ENCODE results near the gene VEPH1.

Gene VEPH1

DNA sequence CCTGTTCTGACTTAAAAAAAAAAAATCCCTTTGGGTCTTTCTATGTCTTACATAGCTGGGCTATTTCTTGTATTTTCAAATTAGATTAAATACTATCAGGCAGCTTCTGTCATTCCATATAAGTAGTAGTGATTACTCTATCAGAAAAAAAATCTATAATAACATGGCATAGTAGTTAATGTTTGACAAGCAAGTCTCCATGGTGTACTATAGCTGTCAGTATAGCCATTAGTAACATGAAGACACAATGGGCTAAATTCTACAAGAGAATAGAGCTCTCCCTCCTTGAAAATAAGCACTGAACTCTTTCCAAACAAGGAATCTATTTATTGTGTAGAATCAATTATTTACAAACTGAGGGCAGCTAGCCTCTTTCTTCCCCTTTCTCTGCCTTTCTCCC, 19.4 kb upstream of the VEPH1 start:
- no peak for DNase-seq

DNA sequence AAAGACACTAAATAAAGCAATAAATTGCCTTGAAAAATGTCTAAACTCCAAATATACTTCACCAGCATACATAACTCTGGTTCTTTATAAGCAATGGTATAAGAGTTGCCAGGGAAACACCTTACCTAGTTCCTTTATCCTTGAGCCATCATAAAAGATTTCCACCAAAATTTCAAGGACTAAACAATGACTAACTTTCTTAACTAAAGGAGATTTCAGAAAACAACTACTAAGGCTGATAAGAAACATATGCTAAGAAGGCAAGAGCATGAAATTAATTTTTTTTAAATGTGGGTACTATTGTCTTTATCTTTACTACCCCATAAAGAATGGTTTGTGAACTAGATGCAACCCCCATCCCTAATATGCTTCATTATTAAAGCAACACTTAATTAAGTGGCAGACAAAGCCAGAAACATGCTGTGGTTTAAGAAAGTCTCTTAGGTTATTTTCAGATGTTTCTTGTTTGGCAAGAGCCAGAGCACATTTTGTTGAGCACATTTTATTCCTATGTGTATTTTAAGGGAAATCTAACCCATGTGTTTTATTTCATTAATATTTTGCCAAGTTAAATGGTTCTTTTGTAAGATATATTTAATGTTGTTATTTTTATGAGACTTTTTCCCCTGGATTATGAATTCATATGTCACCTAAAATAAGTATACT, 17.4 kb upstream of the VEPH1 start:
- DNase-seq, result no peak

DNA sequence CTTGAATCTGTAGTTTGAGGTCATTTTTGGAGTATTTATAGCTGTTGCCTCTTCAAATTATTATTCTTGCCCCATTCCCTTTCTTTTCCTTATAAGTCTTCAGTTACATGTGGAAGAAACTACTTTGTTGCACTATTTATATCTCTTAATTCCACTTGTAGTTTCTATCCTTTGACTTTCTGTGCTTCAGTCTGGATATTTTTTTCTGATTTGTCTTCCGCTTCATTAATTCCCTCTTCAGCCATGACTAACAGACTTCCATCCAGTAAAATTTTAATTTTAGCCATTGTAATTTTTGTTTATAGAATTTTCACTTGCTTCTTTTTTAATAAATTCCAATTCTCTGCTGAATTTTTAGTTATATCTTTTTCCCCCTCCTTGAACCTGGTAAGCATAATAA, 15.7 kb upstream of the VEPH1 start:
- no peak for DNase-seq

DNA sequence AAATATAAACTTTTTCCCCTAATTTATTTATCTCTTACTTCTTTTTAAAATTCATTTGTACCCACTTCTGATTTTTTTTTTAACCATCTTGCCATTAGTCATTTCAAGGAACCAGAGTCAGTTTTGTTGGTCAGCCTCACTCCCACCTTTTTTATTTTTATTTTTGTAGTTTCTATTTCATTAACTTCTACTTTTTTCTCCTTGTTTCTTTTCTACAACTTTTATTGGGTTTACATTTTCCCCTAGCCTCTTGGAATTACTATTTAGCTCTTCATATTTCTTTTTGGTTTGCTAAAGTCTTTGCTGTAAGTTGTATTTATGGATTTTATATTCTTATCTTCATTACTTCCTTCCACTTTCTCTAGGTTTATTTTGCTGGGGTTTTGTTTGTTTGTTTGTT, 13.7 kb upstream of the VEPH1 start:
- no peak for DNase-seq

DNA sequence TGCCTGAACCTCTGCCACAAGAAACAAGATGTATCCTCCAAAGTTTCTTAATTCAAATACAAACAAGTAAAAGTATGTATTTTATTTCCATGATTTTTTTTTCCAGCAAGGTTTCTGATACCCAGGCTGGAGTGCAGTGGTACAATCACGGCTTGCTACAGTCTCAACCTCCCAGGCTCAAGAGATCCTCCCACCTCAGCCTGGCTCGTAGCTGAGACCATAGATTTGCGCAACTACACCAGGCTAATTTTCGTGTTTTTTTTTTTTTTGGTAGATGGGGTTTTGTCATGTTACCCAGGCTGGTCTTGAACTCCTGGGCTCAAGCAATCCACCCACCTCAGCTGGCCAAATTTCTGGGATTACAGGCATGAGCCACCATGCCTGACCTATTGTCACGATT, 12.2 kb upstream of the VEPH1 start:
- no peak for DNase-seq

DNA sequence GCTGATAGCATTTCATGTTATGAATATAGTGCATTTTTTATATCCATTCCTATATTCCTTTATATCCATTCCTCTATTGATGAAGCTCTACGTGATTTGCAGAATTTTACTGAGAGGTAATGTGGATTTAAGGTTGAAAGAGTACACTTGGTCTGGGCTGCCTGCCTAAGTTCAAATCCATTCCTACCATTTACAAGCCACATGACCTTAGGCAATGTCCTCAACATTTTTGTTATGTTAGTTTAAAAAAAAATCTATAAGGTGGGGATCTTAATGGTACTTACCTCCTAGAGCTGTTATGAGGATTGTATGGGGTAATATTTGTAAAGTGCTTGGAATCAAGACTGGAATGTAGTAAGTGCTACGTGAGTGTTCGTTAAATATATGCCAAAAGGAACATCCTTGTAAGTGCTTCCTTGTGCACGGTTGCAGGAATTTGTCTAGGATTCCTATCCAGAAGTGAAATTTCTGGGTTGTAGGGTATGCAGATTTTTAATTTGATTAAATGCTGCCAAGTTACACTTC, 11.2 kb upstream of the VEPH1 start:
- no peak for DNase-seq

DNA sequence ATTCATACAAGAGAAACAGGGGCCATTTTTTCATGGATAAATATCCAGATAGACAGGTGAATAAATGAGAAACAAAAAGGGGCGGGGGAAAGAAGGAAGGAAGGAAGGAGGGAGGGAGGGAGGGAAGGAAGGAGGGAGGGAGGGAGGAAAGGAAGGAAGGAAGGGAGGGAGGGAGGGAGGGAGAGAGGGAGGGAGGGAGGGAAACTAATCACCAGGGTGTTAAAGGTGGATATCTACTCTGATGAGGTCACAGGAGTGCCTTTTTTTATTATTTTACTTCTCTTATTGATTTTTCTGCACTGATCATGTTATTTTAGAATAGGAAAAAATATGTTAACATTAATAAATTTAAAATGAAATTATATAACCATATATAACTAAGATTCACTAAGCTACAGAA, 10.4 kb upstream of the VEPH1 start:
- no peak for DNase-seq

DNA sequence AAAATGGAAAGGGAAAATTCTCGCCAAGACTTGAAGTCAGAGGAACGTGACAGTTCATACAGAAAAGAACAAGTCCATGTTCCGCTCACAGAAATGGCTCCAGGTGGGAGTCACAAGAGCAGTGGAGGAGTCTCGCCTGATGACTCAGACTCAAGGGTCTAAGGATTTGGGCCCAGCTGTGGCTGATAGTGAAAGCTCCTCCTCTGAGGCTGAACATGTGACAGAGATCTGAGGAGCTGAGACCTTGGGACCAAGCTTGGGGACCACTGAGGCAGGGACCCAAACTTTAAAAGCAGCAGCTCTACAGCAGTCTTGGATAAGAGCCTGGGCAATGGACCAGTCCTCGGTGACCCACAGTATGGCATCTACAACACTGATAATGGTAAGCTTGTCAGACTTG, 9.3 kb upstream of the VEPH1 start:
- no peak for DNase-seq

DNA sequence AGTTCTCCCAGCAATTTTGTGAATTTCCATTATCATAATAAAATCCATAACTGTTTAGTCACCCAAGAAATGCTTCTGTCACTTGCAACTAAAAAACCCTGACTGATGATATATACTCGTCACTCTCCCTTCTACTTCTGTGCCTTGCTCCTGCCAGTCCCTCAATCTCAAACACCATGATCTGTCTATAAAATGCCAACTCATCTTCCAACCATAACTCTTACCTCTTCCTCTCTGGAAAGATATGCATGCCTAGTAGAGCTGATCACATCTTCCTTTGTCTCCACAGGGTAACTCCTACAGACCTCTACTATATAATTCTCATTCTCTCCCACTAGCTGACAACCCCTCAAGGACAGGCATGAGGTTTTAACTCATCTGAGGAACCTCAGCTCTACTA, 5.2 kb upstream of the VEPH1 start:
- DNase-seq, result no peak

DNA sequence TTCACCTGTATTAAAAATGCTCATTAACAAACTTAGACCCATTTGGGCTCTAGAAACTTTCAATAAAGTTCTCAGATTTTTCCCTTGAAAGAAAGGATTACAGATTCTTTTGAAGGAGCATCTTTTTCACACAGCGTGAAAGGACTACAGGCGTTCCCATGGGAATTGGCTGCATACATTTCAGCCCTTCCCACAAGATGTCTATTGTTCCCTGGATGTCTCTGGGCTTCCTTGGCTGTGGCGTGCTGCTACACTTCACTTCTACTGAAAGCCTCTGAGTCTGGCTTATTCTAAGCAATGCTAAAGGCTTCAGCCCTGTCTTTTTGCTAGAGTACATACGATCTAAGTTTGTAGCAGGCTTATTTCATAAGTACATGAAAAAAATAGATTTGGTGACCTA, 1.4 kb downstream of the VEPH1 start:
- DNase-seq, result peak in 1 of 2 experiments; percentile 40

DNA sequence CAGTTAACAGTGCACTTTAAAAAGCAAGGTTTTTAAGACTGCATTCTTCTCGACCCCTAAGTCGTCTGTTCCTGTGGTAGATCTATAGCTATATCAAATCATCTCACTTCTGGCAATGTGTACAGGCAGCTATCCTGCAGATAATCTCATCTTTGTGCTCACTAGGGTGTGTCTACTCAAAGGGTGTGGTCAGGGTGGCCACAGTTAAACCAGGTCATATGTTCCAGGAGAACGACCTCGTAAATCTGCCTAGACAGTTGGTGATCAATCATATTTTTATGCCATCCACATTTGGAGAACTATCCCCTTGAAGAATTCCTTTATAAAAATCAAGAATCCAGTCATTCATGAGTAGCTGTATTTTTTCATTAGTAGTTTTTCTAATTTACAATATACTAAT, 3.0 kb downstream of the VEPH1 start:
- no peak for DNase-seq

DNA sequence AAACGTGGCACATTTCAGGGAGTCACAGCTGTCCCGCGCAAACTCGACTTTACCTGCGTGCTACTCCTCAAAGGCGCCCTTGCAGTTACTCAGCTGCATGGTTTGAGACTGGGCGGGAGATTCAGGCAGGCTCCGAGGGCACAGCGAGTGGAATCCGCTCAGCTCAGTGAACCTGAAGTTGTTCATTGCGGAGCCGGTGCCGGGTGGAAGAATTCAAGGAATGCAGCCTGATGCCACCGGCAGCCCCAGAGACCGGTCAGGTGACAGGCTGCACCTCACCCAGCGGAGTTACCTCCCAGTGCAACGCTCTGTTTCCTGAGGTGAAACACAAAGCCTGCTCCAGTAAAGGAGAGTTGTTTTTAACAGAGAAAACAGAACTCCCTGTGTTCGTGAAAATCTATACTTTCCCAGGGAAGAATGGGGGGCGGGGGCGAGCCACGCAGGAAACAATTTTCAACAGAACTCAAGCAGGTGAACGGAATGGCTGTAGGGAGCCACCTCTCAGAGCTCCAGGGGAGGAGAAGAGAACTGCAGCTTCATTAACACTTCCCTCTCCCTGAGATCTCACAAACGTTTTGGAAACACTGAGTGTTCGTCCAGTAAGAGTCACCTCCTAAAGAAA, 3.8 kb downstream of the VEPH1 start:
- no peak for DNase-seq

DNA sequence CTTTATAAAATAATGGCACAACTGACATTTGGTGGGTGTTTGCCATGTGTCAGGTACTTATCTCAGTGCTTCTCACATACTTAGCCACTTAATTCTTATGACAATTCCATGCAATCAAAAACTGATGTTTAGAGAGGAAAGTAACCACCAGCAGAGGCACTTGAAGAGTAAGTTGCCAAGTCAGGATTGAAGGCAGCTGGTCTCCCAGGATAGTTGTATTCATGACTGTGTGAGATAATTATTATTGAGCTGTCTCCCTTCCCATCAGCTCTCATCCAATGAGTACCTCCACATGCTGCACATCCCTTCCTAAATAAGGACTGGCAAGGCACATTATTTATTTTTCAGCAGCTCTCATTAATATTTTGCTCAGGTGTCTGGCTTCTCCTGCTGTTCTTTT, 4.8 kb downstream of the VEPH1 start:
- peak in 1 of 2 experiments; percentile 45 for DNase-seq

DNA sequence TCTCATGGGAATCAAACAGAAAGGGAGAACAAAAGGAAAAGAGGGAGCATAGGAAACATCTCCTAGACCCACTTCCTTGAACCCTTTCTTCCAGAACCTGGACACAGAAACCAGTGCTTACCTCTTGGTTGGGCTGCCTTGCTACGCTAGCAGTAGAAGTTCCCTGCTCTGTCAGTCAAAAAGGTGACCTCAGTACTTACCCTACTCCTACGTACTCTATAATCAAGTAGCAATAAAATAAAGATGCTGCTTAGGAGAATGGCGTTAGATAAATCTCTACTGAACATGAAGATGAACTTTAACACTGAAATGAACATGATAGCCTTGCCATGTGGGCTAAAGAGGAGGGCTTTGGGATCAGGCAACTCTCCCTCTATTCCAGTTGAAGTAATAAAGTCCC, 7.4 kb downstream of the VEPH1 start:
- no peak for DNase-seq

DNA sequence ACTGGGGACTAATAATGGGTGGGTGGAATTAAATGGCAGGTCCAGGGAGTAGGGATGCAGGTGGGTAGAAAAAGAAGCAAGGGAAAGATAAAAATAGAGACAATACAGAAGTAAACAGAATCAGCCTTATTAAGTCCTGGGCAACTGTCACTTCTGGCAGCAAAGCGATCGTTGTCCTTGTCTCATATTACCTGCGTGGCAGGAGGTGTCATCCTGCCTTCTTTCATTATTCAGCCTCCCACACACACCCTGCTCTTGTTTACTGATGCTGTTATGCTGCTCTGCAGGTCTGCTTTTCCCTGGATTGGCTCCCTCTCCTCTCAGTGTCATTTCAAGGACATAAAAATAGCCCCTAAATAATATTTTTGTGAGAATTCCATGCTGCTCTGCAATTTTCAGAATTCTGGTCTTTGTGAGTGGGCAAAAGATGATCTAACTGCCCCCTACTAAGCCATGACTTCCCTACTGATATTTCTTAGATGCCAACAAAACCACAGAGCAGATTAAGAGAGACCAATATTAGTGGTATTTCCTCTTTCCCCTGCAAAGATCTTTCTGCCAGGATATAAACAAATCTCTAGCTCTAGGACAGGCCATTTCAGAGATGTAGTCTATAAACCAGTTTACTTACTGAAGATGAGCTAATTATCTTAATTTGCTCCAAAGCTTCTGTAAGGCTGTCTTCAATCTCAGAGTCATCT, 8.5 kb downstream of the VEPH1 start:
- peak in 1 of 2 experiments; percentile 12 for DNase-seq

DNA sequence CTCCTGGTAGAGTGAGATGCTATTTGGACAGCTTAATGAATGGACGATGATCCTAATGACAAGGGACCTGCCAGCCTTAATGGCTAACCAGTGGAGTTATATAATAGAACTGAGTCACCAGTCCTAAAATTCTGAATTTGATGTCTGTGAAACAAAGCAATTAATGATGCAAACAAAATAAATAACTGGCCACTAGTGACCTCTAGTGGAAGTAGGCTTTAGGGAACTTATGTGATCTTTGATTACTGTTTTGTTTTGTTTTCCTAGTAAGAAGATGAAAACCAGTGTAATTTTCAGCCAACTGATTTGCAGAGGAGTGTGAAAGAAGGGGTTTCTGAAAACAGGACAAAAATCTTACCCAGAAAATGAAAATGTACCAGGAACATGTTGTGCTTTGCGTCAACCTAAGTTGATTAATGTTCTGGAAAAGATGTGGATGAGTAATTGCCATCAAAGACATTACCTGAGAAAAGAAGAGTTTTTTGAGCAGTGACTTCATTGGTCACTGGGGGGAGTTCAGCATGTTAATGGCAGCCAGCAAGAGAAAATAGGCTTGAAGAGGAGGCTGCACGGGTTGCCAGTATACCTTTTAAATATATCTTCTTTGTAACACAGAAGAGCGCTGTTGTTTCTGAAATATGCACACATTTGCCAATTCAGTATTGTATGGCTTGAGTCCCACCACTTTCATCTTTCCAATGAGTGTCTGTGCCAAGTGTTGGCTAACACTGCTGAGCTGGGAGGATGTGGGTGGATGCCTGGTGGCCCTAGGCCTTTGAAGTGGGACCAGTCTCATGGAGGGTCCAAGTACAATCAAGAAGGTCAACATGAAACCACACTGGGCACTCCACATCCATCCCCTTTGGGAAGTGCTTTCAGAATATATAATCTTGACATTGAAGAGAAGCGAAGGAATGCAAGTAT, 9.3 kb downstream of the VEPH1 start:
- peak in 1 of 2 experiments; percentile 63 for DNase-seq

DNA sequence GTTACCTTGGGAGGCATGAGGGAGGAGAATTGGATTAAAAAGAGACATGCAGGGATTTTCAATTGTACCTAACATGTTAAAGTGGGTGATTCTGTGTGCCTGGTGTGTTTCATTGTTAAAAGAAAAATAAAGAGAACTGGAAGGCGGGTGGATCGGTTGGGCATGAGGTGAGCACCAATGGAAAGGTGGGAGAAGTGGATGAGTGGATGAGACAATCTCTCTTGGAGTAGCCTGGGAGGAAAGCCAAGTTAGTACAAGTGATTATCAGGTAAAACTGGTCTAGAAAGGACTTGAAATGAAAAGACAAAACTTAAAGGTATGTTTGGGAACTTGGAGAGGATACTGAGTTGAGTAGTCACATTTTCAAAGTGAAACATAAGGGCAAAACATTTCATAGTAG, 12.1 kb downstream of the VEPH1 start:
- DNase-seq, result no peak

DNA sequence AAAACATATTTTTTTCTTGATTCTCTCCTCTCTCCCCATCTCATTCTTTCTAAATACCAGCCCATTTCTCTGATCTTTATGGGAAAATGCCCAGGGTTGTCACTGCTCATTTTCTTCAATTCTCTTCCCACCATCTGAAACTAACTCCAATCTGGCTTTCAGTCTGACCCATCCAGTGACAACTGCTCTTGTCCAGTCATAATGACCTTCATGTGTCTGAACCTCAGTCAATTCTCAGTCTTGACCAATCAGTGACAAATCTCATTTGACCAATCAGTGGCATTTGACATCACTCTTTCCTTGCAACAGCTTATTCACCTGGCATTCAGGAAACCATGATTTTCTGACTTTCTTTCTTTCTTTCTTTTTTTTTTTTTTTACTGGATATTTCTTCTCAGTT, 15.1 kb downstream of the VEPH1 start:
- DNase-seq, result no peak

DNA sequence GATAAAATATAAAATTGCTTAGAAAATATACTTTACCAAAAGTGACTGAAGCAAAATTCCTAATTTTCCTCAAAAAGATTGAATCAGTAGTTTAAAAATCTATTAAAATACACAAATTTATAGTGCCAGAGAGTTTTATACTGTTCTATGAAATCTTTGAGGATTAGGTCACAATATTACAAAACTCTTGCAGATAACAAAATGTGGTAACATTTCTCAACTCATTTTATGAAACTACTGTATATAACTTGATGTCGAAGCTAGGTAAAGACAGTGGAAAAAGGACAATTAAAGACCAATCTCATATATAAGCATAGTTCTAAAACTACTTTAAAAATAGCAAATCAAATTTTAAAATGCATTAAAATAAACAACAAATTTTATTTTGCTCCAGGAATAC, 15.9 kb downstream of the VEPH1 start:
- no peak for DNase-seq

DNA sequence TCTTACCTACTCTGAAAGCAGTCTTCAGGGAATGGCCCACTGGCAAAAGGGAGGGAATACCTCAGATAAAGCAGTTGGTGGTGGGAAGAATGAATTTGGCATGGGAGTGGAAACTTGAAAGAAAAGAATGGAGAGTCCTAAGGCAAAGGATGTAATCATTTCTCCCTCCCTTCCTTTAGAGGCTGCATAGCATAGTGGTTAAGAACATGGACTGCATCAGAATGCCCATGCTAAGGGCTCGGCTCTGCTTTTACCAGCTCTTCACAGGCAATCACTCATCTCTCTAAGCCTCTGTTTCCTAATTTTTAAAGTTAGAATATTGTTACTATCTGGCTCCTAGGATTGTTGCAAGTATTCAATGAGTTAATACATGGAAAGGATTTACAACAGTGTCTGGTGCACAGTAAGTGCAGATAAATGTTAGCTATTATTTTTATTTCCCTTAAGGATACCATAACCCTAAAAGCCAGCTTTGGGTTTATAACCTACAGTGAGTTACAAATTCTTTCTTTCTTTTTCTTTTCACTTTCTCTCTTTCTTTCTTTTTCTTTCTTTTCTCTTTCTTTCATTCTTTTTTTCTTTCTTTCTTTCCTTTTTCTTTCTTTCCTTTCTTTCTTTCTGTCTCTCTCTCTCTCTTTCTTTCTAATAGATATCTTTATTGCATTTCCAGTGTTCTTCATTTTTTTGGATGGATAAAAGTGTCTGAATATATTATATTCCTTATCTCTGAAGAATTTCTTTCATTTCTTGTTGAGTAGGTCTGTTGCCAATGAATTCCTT, 23.6 kb downstream of the VEPH1 start:
- no peak for DNase-seq

DNA sequence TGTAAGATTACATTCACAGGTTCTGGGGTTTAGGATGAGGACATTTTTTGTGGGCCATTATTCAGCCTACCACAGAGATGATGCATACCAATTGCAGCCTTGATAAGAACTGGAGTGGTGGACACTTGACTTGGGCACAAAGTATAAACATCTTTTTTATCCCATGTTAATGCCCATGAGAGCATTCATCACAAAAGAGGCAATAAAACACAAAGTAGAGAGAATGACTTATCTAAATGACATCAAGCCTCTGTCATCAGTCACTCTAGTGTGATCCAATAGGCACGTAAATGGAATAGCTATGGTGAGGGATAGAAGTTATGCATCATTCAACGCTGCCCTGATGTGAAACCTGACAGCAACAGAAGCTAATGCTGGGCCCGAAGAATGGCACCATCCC, 25.8 kb downstream of the VEPH1 start:
- DNase-seq, result no peak

DNA sequence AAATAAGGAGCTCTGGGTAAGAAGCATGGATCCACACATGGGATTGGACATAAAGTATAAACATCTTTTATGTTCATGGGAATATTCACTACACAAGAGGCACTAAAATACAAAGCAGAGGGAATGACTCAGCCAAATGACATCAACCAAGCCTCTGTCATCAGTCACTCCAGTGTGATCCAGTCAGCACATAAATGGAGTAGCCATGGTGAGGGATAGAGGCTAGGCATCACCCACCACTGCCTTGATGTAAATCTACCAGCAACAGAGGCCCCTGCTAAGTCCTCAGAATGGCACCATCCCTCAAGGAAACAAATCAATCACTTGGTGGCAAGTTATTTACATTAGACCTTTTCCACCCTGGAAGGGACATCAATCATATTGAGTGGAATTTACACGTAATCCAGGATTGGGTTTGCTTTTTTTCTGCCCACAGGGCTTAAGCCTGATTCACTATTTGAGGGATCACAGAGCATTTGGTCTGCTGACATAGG, 27.2 kb downstream of the VEPH1 start:
- DNase-seq, result no peak

Measured in NCI-H524 (cell line).